Amniotic epithelial cell (primary cell): Measurements from ENCODE around the gene SLC36A4.
A peak's percentile ranks its signal among the peaks of the same experiment; 100 is the strongest.
"Not testable (repeated sequence)": the region's sequence is repeated elsewhere in the genome, so short reads cannot be mapped to it uniquely, and the experiment has no call there.

Experiments
- DNase-seq: peaks from one replicate; pipeline ENCODE4 v3.0.0-alpha.2; 2010; ENCODE audit warnings: low read depth

Gene SLC36A4

DNA sequence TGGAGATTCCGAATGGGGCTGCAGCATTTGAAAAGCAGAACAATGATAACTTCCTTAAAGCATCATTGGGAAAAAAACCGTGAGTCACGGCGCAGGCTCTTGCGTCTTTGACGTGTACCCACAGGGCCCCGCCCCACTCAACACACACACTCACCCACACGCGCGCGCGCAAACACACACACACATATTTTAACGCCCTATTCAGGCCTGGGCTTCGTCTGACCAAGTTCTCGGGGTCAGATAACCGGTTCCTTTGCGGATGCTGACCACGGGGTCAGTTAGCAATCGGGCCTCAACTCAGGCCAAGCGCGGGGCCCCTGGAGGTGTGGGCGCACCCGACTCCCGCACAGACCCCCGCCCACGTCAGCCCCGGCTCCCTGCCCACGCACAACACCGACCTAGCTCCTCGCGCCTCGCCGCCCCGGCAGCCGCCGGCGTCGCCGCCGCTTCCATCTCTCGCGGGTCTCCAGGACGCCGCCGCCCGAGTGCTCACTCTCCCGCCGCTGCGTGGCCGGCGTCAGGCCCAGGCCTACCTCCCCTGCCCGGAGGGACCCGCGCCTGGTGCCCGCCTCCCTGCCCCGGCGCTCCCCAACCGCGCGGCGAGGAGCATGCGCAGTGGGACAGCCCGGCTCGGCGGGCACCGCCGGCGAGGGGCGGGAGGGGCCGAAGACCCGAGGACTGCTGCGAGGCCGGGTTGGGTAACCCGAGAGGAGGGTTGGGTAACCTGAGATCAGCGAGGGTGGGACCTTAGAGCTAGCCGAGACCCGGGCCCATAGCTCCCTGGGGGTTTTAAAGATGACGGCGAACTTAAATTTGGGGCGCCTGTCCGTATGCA, at the start of gene SLC36A4:
SLC36A4 (minus strand) TSS at position 612 of the 835 bp plus-strand sequence; CDS start at position 453, 159 bp downstream.
- DNase-seq, result peak; percentile 96

DNA sequence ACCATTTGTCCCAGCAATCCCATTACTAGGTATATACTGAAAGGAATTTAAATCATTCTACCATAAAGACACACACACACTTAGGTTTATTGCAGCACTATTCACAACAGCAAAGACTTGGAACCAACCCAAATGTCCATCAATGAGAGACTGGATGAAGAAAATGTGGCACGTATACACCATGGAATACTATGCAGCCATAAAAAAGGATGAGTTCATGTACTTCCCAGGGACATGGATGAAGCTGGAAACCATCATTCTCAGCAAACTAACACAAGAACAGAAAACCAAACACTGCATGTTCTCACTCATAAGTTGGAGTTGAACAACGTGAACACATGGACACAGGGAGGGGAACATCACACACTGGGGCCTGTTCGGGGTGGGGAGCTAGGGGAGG, 49.0 kb upstream of the SLC36A4 start:
- DNase-seq, result not testable (repeated sequence)

DNA sequence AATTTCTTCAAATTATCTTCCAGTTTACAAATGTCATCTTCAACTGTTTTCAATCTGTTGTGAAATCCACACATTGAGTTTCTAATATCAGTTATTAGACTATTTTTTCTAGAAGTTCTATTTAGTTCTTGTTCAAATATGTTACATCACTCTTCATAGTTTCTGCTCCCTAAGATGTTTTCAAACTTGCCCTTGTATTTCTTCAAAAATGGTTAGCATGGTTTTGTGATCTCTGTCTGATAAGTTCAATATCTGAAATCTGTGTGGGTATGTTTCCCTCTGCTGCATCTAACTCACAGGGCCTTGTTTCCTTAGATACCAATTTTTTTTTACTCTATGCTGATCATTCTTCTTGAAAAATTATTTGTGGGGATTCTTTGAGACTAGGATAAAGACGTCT, 46.2 kb upstream of the SLC36A4 start:
- no peak for DNase-seq

DNA sequence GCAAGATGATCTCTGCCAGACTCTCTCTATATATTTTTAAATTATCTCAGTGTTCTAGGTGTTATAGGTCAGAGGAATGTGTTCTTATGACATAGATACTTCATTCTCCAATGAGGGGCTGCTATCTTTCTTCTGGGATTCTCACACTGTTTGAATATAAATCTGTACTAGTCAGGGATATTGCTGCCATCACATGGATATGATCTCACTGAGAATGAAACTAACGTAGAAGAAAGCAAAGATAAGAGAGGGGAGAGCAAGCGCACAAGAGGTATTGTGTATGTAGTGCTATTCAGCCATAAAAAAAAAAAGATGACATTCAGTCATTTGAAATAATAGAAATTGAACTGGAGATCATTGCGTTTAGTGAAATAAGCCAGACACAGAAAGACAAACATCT, 42.2 kb upstream of the SLC36A4 start:
- peak; percentile 69 for DNase-seq

DNA sequence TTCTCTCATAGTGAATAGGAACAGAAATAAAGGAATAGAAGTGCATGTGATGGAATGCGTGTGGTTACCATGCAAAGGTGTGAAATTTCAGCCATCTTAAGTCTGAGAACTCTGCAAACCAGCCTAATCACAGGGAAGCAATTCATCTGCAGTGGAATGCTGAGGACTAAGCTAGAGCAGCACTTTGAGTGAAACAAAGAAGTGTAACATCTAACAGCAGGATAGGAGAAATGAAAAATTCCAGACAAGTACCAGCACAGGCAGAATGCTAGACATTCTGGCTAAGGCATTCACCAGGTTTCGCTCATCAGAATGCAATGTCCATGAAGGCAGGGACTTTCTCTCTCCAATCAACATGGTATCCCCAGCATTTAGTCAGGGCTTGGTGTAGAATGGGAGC, 41.2 kb upstream of the SLC36A4 start:
- peak; percentile 5 for DNase-seq

DNA sequence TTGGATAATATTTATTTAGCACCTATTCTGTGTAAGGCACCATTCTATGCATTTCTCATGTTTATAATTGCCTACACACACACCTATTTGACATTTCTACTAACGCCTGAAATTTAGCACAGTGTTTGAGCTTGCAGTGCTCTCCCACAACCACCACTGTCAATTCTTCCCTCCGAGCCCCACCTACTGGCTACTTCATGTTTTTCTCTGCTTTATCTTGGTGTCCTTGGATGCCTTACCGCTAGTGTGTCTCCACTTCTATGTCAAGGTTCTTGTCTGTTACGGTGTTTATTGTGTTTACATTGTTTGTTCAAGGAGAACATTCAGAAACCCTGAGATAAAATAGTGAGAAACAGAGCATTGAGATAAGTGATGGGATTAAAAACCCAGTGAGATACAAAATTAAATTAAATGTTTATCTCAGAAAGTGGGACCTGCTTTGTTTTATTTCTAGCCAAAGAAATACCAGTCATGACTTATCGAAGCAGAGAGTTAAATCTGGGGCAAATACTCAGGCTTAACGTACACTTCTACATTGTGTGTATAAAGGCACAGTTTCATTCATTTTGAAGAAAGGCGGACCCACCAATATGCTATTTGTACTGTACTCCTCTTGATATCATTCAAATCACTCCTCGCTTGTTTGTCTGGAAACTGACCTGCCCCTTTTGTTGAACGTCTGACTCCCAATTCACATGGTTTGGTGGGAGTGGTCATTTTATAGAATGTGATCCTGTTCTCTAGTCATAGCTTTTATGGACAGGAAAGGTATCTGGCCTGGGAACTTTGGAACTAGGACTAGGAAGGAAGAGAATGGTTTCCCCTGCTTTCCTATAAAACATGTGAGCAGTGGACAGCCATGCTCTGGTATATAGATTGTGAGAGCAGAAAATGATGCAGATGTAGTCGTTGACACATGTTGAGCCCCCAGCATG, 39.2 kb upstream of the SLC36A4 start:
- peak; percentile 61 for DNase-seq

DNA sequence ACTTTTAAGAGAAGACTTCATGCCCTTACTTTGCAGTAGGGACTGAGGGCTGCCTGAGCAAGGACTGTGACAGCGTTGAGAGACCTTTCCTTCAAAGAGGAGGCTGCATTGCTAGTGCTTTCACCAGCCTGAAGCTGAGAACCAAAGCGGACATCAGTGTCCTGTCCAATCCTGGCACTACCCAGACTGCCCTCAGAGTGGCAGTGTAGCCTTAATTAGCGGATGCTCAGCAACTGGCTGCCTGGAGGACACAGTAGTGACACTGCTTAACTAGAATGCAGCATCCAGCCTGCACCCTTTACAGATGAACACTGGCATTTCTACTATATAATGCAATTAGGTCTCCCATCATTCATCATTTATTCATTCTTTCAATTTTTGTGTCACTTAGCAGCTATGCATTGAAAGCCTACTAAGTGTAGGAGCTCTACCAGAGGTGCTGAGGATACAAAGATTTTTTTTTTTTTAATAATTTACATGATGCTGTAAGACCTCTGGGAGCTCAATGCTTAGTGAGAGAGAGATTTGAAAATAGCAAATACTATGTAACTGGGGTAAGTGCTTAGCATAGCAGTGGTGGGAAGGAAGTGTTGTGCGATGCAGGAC, 36.9 kb upstream of the SLC36A4 start:
- DNase-seq, result peak; percentile 65

DNA sequence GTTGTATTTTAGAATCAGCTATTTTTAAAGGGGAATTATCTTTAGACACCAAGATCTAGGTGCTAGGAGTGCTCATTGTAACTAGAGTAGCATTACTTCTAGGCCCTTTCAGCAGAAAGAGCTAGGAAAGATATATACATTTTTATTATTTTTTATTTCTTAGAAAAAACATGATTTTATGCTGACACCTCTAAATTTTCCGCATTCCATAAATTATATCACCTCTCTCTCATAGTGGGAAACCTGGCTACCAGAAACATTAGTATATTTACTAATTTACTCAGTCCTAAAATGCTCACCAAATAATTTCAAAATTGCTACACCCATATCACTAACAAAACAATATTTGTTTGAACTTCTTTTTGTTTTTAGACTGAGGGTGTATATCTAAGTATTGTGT, 32.1 kb upstream of the SLC36A4 start:
- DNase-seq, result no peak

DNA sequence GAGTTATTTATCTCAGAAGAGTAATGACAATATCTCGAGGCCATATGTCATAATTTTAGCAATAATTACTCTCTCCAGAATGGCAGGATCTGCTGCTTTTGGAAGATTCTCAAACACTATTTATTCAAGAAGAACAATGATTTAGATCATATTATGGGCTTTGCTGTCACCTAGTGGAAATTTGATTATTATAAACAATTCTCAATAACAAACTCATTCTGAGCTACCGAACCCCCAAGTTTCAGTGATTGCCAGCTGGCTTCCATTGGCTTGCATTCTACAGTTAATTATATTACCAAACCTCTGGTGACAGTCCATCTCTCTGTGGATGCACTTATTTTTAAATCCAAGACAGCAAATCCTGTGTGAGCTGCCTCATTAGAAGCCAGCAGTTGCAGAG, 27.9 kb upstream of the SLC36A4 start:
- peak; percentile 14 for DNase-seq

DNA sequence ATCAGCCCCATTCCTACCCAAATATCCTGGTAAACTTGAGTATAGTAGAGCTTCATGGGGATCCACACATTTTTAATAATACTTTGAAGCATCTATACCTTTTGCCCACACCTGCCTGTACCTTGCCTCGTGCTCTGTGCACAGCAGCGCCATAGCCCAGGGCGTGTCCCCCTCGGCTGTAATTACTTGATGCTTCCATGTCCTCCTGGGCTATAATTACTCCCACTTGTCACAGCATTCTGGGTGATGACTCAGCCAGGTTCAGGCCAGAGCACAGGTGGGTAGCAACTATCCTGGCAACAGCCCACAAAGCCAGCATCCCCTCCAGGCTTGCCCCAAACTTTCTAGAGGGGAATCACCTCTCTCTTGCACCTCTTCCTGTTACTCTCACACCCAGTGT, 23.7 kb upstream of the SLC36A4 start:
- no peak for DNase-seq

DNA sequence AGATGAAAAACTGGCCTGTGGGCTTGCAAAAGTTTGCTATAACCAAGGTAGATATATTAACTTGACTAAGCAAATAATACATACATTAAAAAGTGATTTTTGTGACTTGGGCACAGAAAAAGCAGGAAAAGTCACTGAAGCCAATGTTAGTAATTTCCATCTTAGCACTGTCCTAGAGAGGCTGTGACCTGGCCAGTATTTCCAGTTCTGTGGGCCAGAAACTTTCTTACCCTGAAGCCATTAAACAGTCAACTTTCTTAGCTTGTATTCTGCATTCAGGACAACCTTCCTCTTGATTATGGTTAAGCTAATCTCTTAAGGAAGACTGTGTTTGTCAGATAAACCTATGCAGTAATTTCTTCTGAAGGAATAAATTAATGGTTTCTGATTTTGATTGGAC, 22.3 kb upstream of the SLC36A4 start:
- DNase-seq, result no peak

DNA sequence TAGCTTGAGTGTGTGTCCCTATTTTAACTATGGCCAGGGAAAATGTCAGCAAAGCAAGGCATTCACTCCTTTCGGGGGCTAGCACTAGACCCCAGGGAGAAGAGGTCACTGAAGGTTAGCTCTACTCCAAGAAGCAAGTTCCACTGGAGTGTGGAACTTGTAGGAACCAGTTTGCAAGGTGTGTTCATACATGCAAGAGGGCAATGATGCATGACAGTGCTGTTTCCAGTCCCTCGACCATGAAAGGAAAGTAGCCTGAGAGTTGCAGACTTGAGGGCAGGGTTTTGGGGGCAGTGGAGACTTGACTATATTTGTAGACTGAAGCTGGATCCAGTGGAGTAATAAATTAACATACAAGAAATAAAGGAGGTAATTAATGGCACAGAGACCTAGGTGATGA, 21.6 kb upstream of the SLC36A4 start:
- no peak for DNase-seq

DNA sequence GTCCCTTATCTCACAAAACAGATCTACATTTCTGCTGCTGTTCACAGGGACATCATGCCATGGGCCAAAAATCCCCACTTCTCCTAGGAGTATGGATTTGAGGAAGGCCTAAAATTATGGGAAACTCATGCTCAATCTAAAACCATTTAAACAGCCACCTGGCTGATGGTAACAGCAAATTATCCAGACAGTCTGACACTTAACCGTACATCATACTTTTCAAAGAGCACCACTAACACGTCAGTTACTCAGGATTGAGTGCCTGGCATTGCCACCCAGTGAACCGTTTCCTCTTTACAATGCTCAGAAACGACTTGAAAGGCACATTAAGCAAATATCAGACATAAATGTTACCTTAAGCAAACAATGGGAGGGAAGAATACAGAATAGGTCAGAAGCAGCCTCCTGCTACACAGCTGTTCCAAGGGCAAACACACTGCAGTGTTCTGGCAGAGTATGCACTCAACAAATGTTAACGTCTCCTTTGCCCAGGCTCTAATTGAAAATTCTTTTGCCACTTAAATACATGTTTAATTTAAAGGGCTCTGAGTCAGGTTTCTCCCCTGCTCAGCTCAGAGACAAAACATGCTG, 18.8 kb upstream of the SLC36A4 start:
- no peak for DNase-seq

DNA sequence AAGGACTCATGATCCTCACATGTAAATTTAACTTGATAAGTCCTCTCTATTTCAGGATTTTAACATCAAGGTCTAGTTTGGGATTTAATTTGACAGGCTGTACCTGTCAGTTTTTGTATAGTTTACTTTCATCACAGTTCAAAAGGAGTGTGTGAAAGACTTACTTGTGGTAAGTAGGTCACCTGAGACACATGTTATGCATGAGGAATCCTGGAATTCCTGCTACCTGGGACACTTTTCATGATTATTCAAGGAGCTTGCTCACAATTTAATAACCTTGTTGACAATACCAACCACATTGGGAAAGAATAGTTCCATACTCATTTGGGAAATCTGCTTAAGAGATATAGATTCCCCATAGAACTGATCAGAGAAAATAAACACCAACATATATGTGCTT, 15.8 kb upstream of the SLC36A4 start:
- DNase-seq, result no peak

DNA sequence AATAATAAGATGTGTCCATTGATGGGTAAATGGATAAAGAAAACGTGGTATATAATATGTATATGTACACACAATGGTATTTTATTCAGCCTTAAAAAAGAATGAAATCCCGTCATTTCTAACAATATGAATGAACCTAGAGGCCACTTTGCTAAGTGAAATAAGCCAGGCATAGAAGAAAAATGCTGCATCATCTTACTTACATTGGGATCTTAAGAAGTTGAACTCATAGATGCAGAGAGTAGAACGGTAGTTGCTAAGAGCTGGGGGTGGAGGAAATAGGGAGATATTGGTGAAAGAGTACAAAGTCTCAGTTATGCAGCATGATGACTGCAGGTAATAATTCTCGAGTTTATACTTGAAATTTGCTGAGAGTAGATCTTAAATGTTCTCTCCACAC, 14.3 kb upstream of the SLC36A4 start:
- DNase-seq, result no peak

DNA sequence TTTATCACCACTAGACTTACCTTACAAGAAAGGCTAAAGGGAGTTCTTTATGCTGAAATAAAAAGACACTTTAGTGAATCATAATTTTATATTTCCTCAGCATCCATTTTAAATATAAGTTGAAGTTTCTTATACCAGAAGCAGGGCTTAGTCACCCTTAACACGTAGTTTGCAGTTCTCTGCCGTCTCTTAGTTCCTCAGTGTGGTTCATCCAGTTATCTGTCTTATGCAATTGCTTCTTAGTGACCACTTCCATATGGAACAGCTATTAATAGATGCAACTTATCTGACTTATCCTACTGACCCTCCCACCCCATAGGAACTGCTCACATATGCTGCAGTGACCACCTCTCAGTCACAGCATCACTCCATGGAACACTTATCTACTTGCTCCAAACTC, 11.7 kb upstream of the SLC36A4 start:
- no peak for DNase-seq

DNA sequence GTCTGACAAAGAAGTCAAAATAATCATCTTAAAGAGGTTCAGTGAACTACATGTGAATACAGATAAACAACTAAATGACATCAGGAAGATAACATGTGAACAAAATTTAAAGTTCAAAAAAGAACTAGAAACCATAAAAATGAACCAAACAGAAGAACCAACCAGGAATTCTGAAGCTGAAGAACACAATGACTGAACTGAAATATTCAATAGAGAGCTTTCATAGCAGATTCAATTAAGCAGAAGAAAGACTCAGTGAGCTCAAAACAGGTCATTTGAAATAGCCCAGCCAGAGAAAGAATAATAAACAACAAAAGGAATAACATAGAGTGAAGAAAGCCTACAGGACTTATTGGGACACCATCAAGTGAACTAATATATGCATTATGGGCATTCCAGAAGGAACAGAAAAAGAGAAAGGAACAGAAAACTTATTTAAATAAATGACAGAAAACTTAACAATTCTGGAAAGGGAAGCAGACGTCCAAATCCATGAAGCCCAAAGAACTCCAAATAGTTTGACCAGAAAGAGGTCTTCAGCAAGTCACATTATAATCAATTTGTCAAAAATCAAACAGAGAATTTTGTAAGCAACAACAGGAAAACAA, 11.0 kb upstream of the SLC36A4 start:
- DNase-seq, result no peak

DNA sequence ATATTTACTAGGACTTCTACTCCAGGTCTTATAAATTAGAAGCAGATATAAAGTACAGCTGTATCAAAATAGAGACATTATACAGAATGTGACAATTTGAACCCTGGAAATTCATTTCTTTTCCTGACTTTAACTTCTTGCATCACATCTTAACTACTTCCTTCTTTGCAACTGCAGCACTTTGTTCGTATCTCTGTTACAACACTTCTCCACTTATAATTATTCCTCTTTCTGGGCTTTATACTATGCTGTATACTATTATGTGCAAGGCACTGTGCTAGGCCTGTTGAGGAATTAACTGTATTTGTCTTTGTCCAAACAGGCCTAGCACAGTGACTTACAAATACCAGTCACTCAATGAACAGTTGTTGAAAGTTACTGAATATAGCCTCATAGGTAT, 1.8 kb upstream of the SLC36A4 start:
- DNase-seq, result no peak

DNA sequence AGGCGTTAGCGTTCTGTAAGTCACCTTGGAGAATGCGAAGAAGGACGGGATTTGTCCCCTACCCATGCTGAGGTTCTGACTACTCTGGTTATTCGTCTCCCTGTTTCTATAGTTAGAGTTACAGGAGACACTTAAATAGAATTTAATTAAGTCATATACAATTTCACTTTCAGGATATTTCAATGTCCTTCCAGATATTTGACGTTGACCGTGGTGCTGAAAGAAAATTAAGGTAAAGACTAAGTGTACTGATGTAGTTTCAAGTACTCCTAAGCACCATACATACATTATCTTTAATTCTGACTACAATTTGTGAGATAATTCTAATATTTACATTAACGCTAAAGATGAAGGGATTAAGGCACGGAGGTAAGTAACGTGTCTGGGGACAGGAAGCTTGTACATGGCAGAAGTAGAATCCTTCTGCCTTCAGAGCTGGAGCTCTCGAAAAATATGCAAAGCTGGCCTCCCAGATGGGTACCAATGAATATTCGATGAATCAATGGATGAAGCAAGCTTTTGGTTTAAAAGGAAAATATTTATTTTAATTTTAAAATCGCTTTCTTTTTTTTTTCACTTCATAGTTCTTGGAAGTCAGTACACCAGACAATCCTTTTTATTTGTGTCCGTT, 539 bp upstream of the SLC36A4 start:
- peak; percentile 42 for DNase-seq

DNA sequence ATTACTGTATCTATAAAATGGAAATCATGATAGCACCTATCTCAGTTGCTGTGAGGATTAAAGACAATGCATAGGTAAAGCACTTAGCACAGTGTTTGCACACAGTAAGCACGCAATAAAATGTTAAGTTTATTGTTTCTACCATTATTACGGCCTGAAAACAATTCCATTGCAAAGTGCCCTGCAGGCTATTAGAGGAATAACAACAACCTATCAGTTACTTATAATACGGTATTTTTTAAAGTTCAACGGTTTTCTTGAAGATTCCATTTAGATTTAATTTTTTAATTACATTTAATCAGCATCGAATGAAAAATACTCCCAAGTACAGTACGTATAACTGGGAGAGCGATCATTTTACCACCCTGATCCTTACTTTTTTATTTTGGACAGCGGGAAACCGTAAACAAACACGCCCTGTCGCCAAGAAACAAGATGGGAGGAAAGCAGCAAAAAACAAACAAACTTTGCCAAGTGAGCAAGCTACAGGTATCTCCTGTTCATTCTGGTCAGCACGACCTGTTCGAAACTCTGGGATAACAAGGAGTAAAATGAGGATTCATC, 893 bp downstream of the SLC36A4 start:
- DNase-seq, result no peak

DNA sequence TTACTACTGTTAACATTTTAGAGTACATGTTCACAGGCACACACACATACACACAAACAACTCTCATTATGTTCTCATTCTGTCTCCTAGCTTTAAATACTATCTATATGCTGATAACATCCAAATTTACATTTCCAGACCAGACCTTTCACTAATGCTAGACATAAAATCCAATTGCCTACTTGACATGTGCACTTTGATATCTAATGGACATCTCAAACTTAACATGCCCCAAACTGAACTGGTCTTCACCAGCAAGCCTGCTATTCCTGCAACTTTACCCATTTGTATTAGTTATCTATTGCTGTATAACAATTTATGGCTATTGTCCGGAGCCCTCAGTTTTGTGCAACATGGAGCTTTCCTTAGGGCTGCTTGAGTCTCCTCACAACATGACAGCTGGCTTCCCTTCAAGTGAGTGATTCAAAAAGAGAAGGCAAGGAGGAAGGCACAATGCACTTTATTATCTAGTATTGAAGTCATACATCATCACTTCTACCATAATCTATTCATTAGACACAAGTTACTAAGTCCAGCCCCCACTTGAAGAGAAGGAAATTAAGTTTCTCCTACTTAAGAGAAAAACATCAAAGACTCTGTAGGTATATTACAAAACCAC, 3.0 kb downstream of the SLC36A4 start:
- no peak for DNase-seq
